WTC11 (cell line): ENCODE measurements around the gene UBE2L3. TPM values are rescaled to one million over a fixed set of nuclear protein-coding genes. Genes with fewer than 3 reads are reported as not detected.
"Not testable (repeated sequence)": the region's sequence is repeated elsewhere in the genome, so short reads cannot be mapped to it uniquely, and the experiment has no call there.

Experiments used
- ATAC-seq: fragments of 200-7000 bp; cut with Tn5 transposase; 2 replicates; pipeline ENCODE4 v1.10.0; 2021; ENCODE audit warnings: mild to moderate bottlenecking, moderate library complexity
- CTCF ChIA-PET: fragments of 300-600 bp; sonication (Branson Sonifier 250); formaldehyde crosslinking; loops from one replicate; lab custom pipeline; 2021; ENCODE audit warnings: antibody characterized with exemption; lab: Charles Lee
- POLR2A ChIA-PET: fragments of 350-600 bp; sonication (Branson Sonifier 250); formaldehyde crosslinking; loops from one replicate; lab custom pipeline; 2021; ENCODE audit warnings: antibody characterized with exemption; lab: Charles Lee
- DNase-seq: peaks from one replicate; pipeline ENCODE4 v3.0.0; 2021; ENCODE audit warnings: low spot score
- H3K27ac Mint-ChIP-seq: 2 replicates; pipeline ENCODE4 v1.8.0; 2021; ENCODE audit warnings: mixed read lengths
- H3K27me3 Mint-ChIP-seq: 2 replicates; pipeline ENCODE4 v1.8.0; 2021; ENCODE audit warnings: low read depth, mild to moderate bottlenecking, moderate library complexity, mixed read lengths
- H3K36me3 Mint-ChIP-seq: 2 replicates; pipeline ENCODE4 v1.8.0; 2021; ENCODE audit warnings: mixed read lengths
- H3K4me1 Mint-ChIP-seq: 2 replicates; pipeline ENCODE4 v1.8.0; 2022; ENCODE audit warnings: mixed read lengths
- H3K4me3 Mint-ChIP-seq: 2 replicates; pipeline ENCODE4 v1.8.0; 2021; ENCODE audit warnings: mild to moderate bottlenecking, moderate library complexity, mixed read lengths
- H3K9me3 Mint-ChIP-seq: 2 replicates; pipeline ENCODE4 v1.8.0; 2021; ENCODE audit warnings: mixed read lengths
- CTCF ChIP-seq: fragments of 200-600 bp; IDR thresholded peaks from 2 replicates; pipeline ENCODE4 v1.8.0; 2022; ENCODE audit warnings: antibody characterized with exemption
- ETV6 ChIP-seq: sonication (generic); formaldehyde crosslinking; IDR thresholded peaks from 2 replicates; pipeline ENCODE4 v1.8.1; 2022; ENCODE audit warnings: mild to moderate bottlenecking, missing genetic modification reagents
- FOXJ3 ChIP-seq: sonication (generic); formaldehyde crosslinking; IDR thresholded peaks from 2 replicates; pipeline ENCODE4 v1.9.0; 2021; ENCODE audit warnings: missing genetic modification reagents, mild to moderate bottlenecking, borderline replicate concordance
- GTF2I ChIP-seq: fragments of 250-450 bp; sonication (Bioruptor Pico); conservative IDR thresholded peaks from 2 replicates; pipeline ENCODE4 v1.4.0; 2021; ENCODE audit warnings: mild to moderate bottlenecking
- MYBL2 ChIP-seq: sonication (generic); formaldehyde crosslinking; IDR thresholded peaks from 2 replicates; pipeline ENCODE4 v1.8.1; 2023; ENCODE audit warnings: mild to moderate bottlenecking, moderate library complexity, missing genetic modification reagents
- NFATC4 ChIP-seq: fragments of 250-450 bp; sonication (Bioruptor Pico); IDR thresholded peaks from 2 replicates; pipeline ENCODE4 v1.9.0; 2021; ENCODE audit warnings: mild to moderate bottlenecking
- NR1H2 ChIP-seq: sonication (generic); formaldehyde crosslinking; IDR thresholded peaks from 2 replicates; pipeline ENCODE4 v1.9.0; 2021; ENCODE audit warnings: mild to moderate bottlenecking, moderate library complexity, missing genetic modification reagents
- RELA ChIP-seq: sonication (generic); formaldehyde crosslinking; IDR thresholded peaks from 2 replicates; pipeline ENCODE4 v1.8.1; 2022; ENCODE audit warnings: missing genetic modification reagents, mild to moderate bottlenecking, borderline replicate concordance
- SMAD4 ChIP-seq: sonication (generic); formaldehyde crosslinking; IDR thresholded peaks from 2 replicates; pipeline ENCODE4 v1.8.0; 2022; ENCODE audit warnings: mild to moderate bottlenecking, missing genetic modification reagents
- SP1 ChIP-seq: sonication (generic); formaldehyde crosslinking; conservative IDR thresholded peaks from 2 replicates; pipeline ENCODE4 v1.8.1; 2022; ENCODE audit warnings: missing genetic modification reagents
- ZBTB21 ChIP-seq: sonication (generic); formaldehyde crosslinking; IDR thresholded peaks from 2 replicates; pipeline ENCODE4 v1.8.1; 2023; ENCODE audit warnings: mild to moderate bottlenecking, missing genetic modification reagents, borderline replicate concordance
- ZNF121 ChIP-seq: sonication (generic); formaldehyde crosslinking; IDR thresholded peaks from 2 replicates; pipeline ENCODE4 v1.8.0; 2023; ENCODE audit warnings: missing genetic modification reagents
- ZNF396 ChIP-seq: fragments of 250-450 bp; sonication (Bioruptor Pico); IDR thresholded peaks from 2 replicates; pipeline ENCODE4 v1.8.0; 2021; ENCODE audit warnings: mild to moderate bottlenecking, moderate library complexity, borderline replicate concordance
- ZNF416 ChIP-seq: fragments of 250-450 bp; sonication (Bioruptor Pico); IDR thresholded peaks from 2 replicates; pipeline ENCODE4 v1.9.0; 2021; ENCODE audit warnings: mild to moderate bottlenecking, inconsistent platforms
- ZNF512 ChIP-seq: sonication (generic); formaldehyde crosslinking; IDR thresholded peaks from 2 replicates; pipeline ENCODE4 v1.8.1; 2022; ENCODE audit warnings: missing genetic modification reagents, borderline replicate concordance
- total RNA-seq: library from RNA; stranded (reverse); gene quantifications from 3 replicates; pipeline ENCODE4 v1.2.3, GENCODE V29; 2021
- TF ChIP-seq, protein P1 (sequence below): sonication (generic); formaldehyde crosslinking; IDR thresholded peaks from 2 replicates; pipeline ENCODE4 v1.8.0; 2022; ENCODE audit warnings: missing genetic modification reagents
- TF ChIP-seq, protein P2 (sequence below): fragments of 250-450 bp; sonication (Bioruptor Pico); IDR thresholded peaks from 2 replicates; pipeline ENCODE4 v2.1.2; 2022; ENCODE audit warnings: mild to moderate bottlenecking, moderate library complexity

The UBE2L3 gene
- total RNA-seq, 1 experiment from 2014 or later, result 79.1 TPM

- H3K4me3 Mint-ChIP-seq, H3K27me3 Mint-ChIP-seq, DNase-seq, H3K9me3 Mint-ChIP-seq, H3K27ac Mint-ChIP-seq, POLR2A ChIA-PET, ATAC-seq: not testable (repeated sequence)
- CTCF ChIA-PET, result interaction anchor here (1.3 to 1.8 kb wide), 2 partner anchors 33 to 46 kb away, joined by 4 to 5 read pairs; partner anchors contain the start of gene YDJC
- peak; percentile 35; the same call in 1 of the 2 replicates for TF ChIP-seq ZNF121 (CRISPR knock-in tag)
- H3K4me1 Mint-ChIP-seq, result peaks cover 12% of the 10 kb centered on the region
- H3K36me3 Mint-ChIP-seq, result peaks cover 30% of the 10 kb centered on the region
These were observed 29.0 kb downstream of the UBE2L3 start for GRCh38 chr22:21596356-21597135.

GRCh38 chr22:21598302-21598701, 30.8 kb downstream of the UBE2L3 start:
- no peak for ATAC-seq
- CTCF ChIA-PET, result interaction anchor here (1.2 to 1.8 kb wide), 4 partner anchors 31 to 49 kb away, joined by 3 to 6 read pairs (median 4); partner anchors contain the start of gene SDF2L1
- TF ChIP-seq ZNF512 (CRISPR knock-in tag) (no peak), ETV6 (no peak), ZBTB21 (CRISPR knock-in tag) (no peak), SP1 (CRISPR knock-in tag) (no peak), SMAD4 (CRISPR knock-in tag) (no peak), MYBL2 (CRISPR knock-in tag) (no peak), NR1H2 (no peak), NFATC4 (CRISPR knock-in tag) (no peak), FOXJ3 (CRISPR knock-in tag) (no peak), RELA (CRISPR knock-in tag) (no peak), GTF2I (CRISPR knock-in tag) (no peak), ZNF396 (no peak), ZNF416 (CRISPR knock-in tag) (no peak), CTCF (no peak)
- TF ChIP-seq, protein P1, sequence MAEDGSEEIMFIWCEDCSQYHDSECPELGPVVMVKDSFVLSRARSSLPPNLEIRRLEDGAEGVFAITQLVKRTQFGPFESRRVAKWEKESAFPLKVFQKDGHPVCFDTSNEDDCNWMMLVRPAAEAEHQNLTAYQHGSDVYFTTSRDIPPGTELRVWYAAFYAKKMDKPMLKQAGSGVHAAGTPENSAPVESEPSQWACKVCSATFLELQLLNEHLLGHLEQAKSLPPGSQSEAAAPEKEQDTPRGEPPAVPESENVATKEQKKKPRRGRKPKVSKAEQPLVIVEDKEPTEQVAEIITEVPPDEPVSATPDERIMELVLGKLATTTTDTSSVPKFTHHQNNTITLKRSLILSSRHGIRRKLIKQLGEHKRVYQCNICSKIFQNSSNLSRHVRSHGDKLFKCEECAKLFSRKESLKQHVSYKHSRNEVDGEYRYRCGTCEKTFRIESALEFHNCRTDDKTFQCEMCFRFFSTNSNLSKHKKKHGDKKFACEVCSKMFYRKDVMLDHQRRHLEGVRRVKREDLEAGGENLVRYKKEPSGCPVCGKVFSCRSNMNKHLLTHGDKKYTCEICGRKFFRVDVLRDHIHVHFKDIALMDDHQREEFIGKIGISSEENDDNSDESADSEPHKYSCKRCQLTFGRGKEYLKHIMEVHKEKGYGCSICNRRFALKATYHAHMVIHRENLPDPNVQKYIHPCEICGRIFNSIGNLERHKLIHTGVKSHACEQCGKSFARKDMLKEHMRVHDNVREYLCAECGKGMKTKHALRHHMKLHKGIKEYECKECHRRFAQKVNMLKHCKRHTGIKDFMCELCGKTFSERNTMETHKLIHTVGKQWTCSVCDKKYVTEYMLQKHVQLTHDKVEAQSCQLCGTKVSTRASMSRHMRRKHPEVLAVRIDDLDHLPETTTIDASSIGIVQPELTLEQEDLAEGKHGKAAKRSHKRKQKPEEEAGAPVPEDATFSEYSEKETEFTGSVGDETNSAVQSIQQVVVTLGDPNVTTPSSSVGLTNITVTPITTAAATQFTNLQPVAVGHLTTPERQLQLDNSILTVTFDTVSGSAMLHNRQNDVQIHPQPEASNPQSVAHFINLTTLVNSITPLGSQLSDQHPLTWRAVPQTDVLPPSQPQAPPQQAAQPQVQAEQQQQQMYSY (CRISPR knock-in tag), result no peak
- TF ChIP-seq, protein P2, sequence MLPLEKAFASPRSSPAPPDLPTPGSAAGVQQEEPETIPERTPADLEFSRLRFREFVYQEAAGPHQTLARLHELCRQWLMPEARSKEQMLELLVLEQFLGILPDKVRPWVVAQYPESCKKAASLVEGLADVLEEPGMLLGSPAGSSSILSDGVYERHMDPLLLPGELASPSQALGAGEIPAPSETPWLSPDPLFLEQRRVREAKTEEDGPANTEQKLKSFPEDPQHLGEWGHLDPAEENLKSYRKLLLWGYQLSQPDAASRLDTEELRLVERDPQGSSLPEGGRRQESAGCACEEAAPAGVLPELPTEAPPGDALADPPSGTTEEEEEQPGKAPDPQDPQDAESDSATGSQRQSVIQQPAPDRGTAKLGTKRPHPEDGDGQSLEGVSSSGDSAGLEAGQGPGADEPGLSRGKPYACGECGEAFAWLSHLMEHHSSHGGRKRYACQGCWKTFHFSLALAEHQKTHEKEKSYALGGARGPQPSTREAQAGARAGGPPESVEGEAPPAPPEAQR (CRISPR knock-in tag), result no peak
- TF ChIP-seq, all 79 proteins: peak for 0
- no peak for DNase-seq
- no peaks in the 10 kb centered on the region for H3K9me3 Mint-ChIP-seq
- H3K4me1 Mint-ChIP-seq, result peaks cover 18% of the 10 kb centered on the region
- H3K36me3 Mint-ChIP-seq, result peaks cover 30% of the 10 kb centered on the region
- no peak overlapping the region for H3K27ac Mint-ChIP-seq
- H3K27me3 Mint-ChIP-seq, result no peaks in the 10 kb centered on the region
- no peak overlapping the region for H3K4me3 Mint-ChIP-seq
- POLR2A ChIA-PET, result no interaction called here
